Esophagus squamous epithelium (tissue), 5 donors: ENCODE data around the gene OR8H3. TPM values are rescaled to one million over a fixed set of nuclear protein-coding genes. Genes with fewer than 3 reads are reported as not detected.

Experiments used
- DNase-seq: peaks from one replicate; lab custom pipeline; 2025; lab: John Stamatoyannopoulos, UW
- H3K27ac ChIP-seq, 4 donors: fragments of 200-600 bp; sonication (generic); one replicate each; pipeline ENCODE4 v1.5.1; 2016 to 2019; ENCODE audit warnings: mild to moderate bottlenecking in 1 of 4
- H3K27me3 ChIP-seq, 4 donors: fragments of 200-600 bp; sonication (generic); 1 replicate in 3 of 4; 2 replicates in 1 of 4; pipeline versions ENCODE4 v1.5.1 to v1.6.0; 2017 to 2021; ENCODE audit warnings: antibody characterized with exemption in 1 of 4
- H3K36me3 ChIP-seq, 3 donors: fragments of 200-600 bp; sonication (generic); one replicate each; pipeline ENCODE4 v1.5.1; 2016 to 2019
- H3K4me1 ChIP-seq, 3 donors: fragments of 200-600 bp; sonication (generic); one replicate each; pipeline ENCODE4 v1.5.1; 2017 to 2019
- H3K4me3 ChIP-seq, 4 donors: fragments of 200-600 bp; sonication (generic); 1 replicate in 3 of 4; 2 replicates in 1 of 4; pipeline ENCODE4 v1.5.1; 2016 to 2019; ENCODE audit warnings: mild to moderate bottlenecking in 2 of 4, moderate library complexity in 1 of 4
- H3K9me3 ChIP-seq, 3 donors: fragments of 200-600 bp; sonication (generic); one replicate each; pipeline ENCODE4 v1.5.1; 2016 to 2019
- CTCF ChIP-seq, 6 experiments: fragments of 450-650 bp in 4 of 6; fragments of 200-600 bp in 2 of 6; sonication (generic) in 2 of 6; IDR thresholded peaks; one replicate each; pipeline ENCODE4 v1.5.1; 2016 to 2019; ENCODE audit warnings: antibody characterized with exemption in 6 of 6, mild to moderate bottlenecking in 4 of 6, moderate library complexity in 4 of 6
- POLR2A ChIP-seq, 4 donors: fragments of 450-650 bp; IDR thresholded peaks; one replicate each; pipeline ENCODE4 v1.6.1; 2017; ENCODE audit warnings: antibody characterized with exemption in 4 of 4, mild to moderate bottlenecking in 4 of 4, moderate library complexity in 3 of 4
- WGBS, 2 donors: methylation state at CpG; one replicate each; pipeline ENCODE4 v1.1.5; 2018; 5-methylcytosine and 5-hydroxymethylcytosine counted together
- intact Hi-C: fragments of 100-400 bp; cut with DNase I; formaldehyde crosslinking; loops from one replicate; pipeline ENCODE4 v1.15.0; 2022
- small RNA-seq, 4 donors: library from RNA; depleted of rRNA; stranded (forward); fragments of <200 nt; gene quantifications; one replicate each; pipeline ENCODE3, GENCODE V24; 2016
- total RNA-seq, 4 donors: library from RNA; depleted of rRNA; stranded (reverse); fragments of >200 nt; gene quantifications; one replicate each; pipeline ENCODE4 v1.1.0, GENCODE V29; 2016
- donor health status: DM: yes; HTN: yes; CAD: no.

OR8H3 gene
- total RNA-seq, 4 donors from 2014 or later, result not detected

DNA sequence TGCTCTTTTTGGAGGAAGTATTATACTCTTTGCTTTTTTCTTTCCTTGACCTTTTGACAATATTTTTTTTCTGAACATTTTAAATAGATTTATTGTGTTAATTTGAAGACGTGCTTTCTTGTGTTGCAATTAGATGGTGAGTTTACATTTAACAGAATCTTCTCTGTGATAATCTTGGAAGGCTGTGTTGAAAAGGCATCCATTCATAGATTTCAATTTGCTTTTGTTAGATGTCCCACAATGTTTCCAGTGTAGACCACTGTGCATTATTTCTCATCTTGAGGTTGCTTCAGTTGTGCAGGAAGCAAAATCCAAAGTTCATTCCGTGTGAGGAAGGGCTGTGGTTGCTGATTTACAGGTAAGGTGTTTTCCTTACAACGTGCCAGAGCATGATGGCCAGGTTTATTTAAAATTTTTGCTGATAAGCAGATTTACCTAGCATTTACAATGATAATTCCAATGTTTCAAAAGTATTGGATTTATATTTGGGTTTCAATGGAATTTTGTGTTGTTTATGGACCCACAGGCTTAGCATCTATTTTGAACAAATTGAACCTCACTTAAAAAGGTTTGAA, 50.2 kb downstream of the OR8H3 start:
- Histone ChIP-seq H3K27ac (no peak overlapping the region), H3K4me1 (no peaks in the 10 kb centered on the region), H3K4me3 (no peak overlapping the region), H3K27me3 (no peaks in the 10 kb centered on the region), H3K9me3 (peaks cover 0 to 11% (median 0%) of the 10 kb centered on the region in 3 donors), H3K36me3 (no peaks in the 10 kb centered on the region)
- intact Hi-C loops, result no loop called here
- 25 to 33% methylated on average over 3 of the region's 3 CpGs for WGBS, 2 donors
- TF ChIP-seq POLR2A (IDR thresholded peaks at IDR 0.05) (no peak), CTCF (IDR thresholded peaks at IDR 0.05) (no peak)
- DNase-seq, result no peak

Small RNAs within 50 kb of the gene (small RNA-seq; reads per million reads assigned to genes)
- gene OR8I4P, result 0 reads per million in 4 donors

Other genes with a start within 250 kb of the OR8H3 start
- not detected for gene TRIM51, start 239.1 kb upstream of the OR8H3 start, total RNA-seq
- gene OR5W2, start 207.8 kb upstream of the OR8H3 start, total RNA-seq, result not detected
- gene OR5I1, start 186.0 kb upstream of the OR8H3 start, total RNA-seq, result not detected
- not detected for gene OR10AG1, start 152.4 kb upstream of the OR8H3 start, total RNA-seq
- not detected for gene OR5F1, start 127.7 kb upstream of the OR8H3 start, total RNA-seq
- gene OR5AS1, start 94.7 kb upstream of the OR8H3 start, total RNA-seq, result not detected
- not detected for gene OR8I2, start 29.1 kb upstream of the OR8H3 start, total RNA-seq
- gene OR8H2, start 18.7 kb upstream of the OR8H3 start, total RNA-seq, result not detected
- not detected for gene OR8J3, start 17.8 kb downstream of the OR8H3 start, total RNA-seq
- gene OR8K5, start 37.9 kb downstream of the OR8H3 start, total RNA-seq, result not detected
- gene OR5J2, start 54.2 kb downstream of the OR8H3 start, total RNA-seq, result not detected
- not detected for gene OR5T2, start 111.9 kb downstream of the OR8H3 start, total RNA-seq
- not detected for gene OR5T3, start 129.9 kb downstream of the OR8H3 start, total RNA-seq
- gene OR5T1, start 151.8 kb downstream of the OR8H3 start, total RNA-seq, result not detected
- not detected for gene OR8H1, start 169.9 kb downstream of the OR8H3 start, total RNA-seq
- gene OR8K3, start 192.8 kb downstream of the OR8H3 start, total RNA-seq, result not detected
- not detected for gene OR8K1, start 223.7 kb downstream of the OR8H3 start, total RNA-seq
- not detected for gene OR8J1, start 231.9 kb downstream of the OR8H3 start, total RNA-seq